IPS-20b (cell line): ENCODE results near the gene OPRD1.
"Not testable (repeated sequence)": the region's sequence is repeated elsewhere in the genome, so short reads cannot be mapped to it uniquely, and the experiment has no call there.

Experiments used
- H3K27ac ChIP-seq: one replicate; pipeline ENCODE4 v1.5.1; 2013; ENCODE audit warnings: low read length
- H3K27me3 ChIP-seq: 2 replicates; pipeline ENCODE4 v1.6.1; 2013; ENCODE audit warnings: mild to moderate bottlenecking, low read length, inconsistent platforms; ENCODE audit not compliant: insufficient read depth
- H3K36me3 ChIP-seq: 2 replicates; pipeline ENCODE4 v1.6.1; 2013; ENCODE audit warnings: low read depth, mild to moderate bottlenecking, inconsistent platforms, low read length, moderate library complexity; ENCODE audit not compliant: insufficient read depth
- H3K4me1 ChIP-seq: 2 replicates; pipeline ENCODE4 v1.6.1; 2013; ENCODE audit warnings: mild to moderate bottlenecking, control low read depth, inconsistent platforms, low read length, moderate library complexity; ENCODE audit not compliant: insufficient read depth
- H3K4me3 ChIP-seq: 2 replicates; pipeline ENCODE4 v1.5.1; 2013; ENCODE audit warnings: mild to moderate bottlenecking, low read length, inconsistent platforms
- H3K9ac ChIP-seq: 2 replicates; pipeline ENCODE4 v1.6.1; 2013; ENCODE audit warnings: low read depth, mild to moderate bottlenecking, inconsistent platforms, low read length, moderate library complexity
- H3K9me3 ChIP-seq: 2 replicates; pipeline ENCODE4 v1.6.1; 2013; ENCODE audit warnings: mild to moderate bottlenecking, low read depth, low read length, inconsistent platforms; ENCODE audit not compliant: insufficient read depth

The OPRD1 gene

GRCh38 chr1:28875134-28875533 is 63.2 kb downstream of the OPRD1 start:
- not testable (repeated sequence) for H3K9ac ChIP-seq, H3K36me3 ChIP-seq, H3K27ac ChIP-seq, H3K4me3 ChIP-seq, H3K27me3 ChIP-seq, H3K9me3 ChIP-seq, H3K4me1 ChIP-seq

GRCh38 chr1:28877132-28877781 is 65.3 kb downstream of the OPRD1 start:
- H3K27me3 ChIP-seq = no peaks in the 10 kb centered on the region
- no peak overlapping the region for H3K9ac ChIP-seq
- H3K27ac ChIP-seq = no peak overlapping the region
- H3K4me3 ChIP-seq = no peak overlapping the region
- H3K36me3 ChIP-seq = no peaks in the 10 kb centered on the region
- no peaks in the 10 kb centered on the region for H3K9me3 ChIP-seq
- no peaks in the 10 kb centered on the region for H3K4me1 ChIP-seq

DNA sequence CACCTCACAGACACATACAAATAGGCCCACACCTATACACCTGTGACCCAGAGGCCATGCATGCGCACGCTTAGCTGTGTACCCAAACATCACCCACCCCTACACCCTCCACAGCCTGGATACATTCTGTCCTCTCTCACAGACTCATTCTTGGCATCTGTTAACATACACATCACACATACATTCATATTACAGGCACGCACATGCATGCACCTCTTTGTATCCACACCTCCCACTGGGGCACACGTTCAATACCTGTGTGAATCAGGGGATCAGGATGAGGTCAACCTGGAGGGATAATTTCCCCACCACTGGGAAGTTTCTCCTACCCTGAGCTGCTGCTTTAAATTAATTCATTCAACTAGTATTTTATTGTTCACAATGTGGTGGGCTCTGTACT is 66.8 kb downstream of the OPRD1 start:
- H3K27ac ChIP-seq = no peak overlapping the region

GRCh38 chr1:28882009-28882628 is 70.1 kb downstream of the OPRD1 start:
- H3K9me3 ChIP-seq = no peaks in the 10 kb centered on the region
- no peak overlapping the region for H3K27ac ChIP-seq
- no peak overlapping the region for H3K9ac ChIP-seq
- peaks cover 13% of the 10 kb centered on the region; the same call in 1 of the 2 replicates for H3K27me3 ChIP-seq
- no peaks in the 10 kb centered on the region for H3K36me3 ChIP-seq
- H3K4me3 ChIP-seq = no peak overlapping the region
- peaks cover 29% of the 10 kb centered on the region for H3K4me1 ChIP-seq

More for the DNA sequence above, 66.8 kb downstream of the OPRD1 start:
- H3K4me1 ChIP-seq = peaks cover 6% of the 10 kb centered on the region
- no peak overlapping the region for H3K4me3 ChIP-seq
- H3K9me3 ChIP-seq = no peaks in the 10 kb centered on the region
- H3K9ac ChIP-seq = no peak overlapping the region
- H3K36me3 ChIP-seq = no peaks in the 10 kb centered on the region
- no peaks in the 10 kb centered on the region for H3K27me3 ChIP-seq

DNA sequence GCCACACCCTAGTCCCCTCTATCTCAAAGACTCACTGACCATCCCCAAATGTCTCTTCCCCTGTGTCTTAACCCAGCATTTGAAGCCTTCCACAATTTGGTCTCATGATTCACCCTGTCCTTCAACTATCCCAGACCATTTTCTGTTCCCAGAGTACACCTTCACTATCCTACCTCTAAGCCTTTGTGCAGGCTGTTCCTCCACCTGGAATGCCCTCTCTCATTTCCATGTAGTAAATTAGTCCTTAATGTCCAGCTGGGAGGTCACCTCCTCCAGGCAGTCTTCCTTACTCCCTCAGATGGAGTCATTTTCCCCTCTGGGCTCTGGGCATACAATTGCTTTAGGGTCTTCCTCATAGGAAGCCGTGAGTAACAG is 71.3 kb downstream of the OPRD1 start:
- H3K9ac ChIP-seq = no peak overlapping the region
- peaks cover 29% of the 10 kb centered on the region for H3K4me1 ChIP-seq

DNA sequence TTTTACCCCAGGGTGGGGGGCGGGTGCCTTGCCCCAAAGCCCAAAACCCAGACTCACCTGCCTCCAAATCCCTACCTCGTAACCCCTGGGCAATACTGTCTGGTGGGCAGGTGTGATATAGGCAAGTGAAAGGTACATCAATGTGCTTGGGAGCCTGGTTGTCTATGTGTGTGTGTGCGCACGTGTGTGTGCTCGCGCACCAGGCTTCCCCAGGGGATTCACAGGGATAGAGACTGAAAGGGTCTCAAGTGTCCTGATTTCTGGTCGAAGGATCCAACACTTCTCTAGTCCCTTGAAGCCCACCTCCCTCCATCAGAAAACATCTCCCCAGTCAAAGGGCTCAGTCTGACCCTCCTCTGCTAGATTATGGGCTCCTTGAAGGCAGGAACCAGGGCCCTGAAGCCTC is 73.5 kb downstream of the OPRD1 start:
- Histone ChIP-seq H3K4me3 (no peak overlapping the region), H3K9ac (peak overlapping the region; percentile 65; the same call in 1 of the 2 replicates), H3K27ac (no peak overlapping the region)

More for the DNA sequence above, 71.3 kb downstream of the OPRD1 start:
- H3K9me3 ChIP-seq = no peaks in the 10 kb centered on the region
- peaks cover 23% of the 10 kb centered on the region for H3K27me3 ChIP-seq
- H3K27ac ChIP-seq = no peak overlapping the region
- H3K4me3 ChIP-seq = no peak overlapping the region
- no peaks in the 10 kb centered on the region for H3K36me3 ChIP-seq

DNA sequence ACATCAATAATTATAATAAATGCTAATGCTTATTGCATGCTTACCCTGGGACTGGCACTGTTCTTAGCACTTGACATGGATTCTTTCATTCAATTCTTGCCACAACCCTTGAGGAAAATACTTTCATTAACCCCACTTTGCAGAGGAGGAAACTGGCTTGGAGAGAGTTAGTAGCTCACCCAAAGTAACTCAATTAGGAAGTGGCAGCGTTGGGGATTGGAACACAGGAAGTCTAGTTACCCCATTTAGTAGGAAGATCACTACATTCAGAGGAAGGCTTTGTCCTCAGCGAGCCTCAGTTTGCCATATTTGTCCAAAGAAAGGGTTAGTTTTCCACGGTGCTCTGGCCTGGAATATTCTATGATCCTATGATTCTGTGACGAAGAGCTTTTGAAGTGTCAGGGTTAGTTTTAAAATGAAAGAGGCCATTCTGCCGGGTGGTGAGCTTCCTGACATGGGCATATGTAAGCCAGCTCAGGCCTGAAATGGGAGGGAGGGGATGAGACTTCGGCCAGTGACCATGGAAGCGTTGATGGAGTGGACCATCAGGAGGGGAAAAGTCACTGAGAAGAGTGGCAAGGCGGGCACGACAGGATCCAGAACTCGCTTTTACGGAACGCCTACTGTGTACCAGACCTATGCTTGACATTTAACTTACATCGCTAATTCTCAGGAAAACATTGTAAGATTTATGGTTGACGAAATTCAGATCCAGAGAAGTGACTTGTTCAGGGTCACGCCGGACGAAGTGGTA is 74.2 kb downstream of the OPRD1 start:
- H3K9ac ChIP-seq = peak overlapping the region; percentile 65; the same call in 1 of the 2 replicates
- no peaks in the 10 kb centered on the region for H3K36me3 ChIP-seq
- peaks cover 34% of the 10 kb centered on the region for H3K27me3 ChIP-seq
- H3K4me3 ChIP-seq = peak overlapping the region; percentile 88
- H3K9me3 ChIP-seq = no peaks in the 10 kb centered on the region
- peaks cover 29% of the 10 kb centered on the region for H3K4me1 ChIP-seq
- H3K27ac ChIP-seq = no peak overlapping the region

More for the DNA sequence above, 73.5 kb downstream of the OPRD1 start:
- H3K27me3 ChIP-seq = peaks cover 34% of the 10 kb centered on the region
- no peaks in the 10 kb centered on the region for H3K36me3 ChIP-seq
- H3K4me1 ChIP-seq = peaks cover 29% of the 10 kb centered on the region
- H3K9me3 ChIP-seq = no peaks in the 10 kb centered on the region

DNA sequence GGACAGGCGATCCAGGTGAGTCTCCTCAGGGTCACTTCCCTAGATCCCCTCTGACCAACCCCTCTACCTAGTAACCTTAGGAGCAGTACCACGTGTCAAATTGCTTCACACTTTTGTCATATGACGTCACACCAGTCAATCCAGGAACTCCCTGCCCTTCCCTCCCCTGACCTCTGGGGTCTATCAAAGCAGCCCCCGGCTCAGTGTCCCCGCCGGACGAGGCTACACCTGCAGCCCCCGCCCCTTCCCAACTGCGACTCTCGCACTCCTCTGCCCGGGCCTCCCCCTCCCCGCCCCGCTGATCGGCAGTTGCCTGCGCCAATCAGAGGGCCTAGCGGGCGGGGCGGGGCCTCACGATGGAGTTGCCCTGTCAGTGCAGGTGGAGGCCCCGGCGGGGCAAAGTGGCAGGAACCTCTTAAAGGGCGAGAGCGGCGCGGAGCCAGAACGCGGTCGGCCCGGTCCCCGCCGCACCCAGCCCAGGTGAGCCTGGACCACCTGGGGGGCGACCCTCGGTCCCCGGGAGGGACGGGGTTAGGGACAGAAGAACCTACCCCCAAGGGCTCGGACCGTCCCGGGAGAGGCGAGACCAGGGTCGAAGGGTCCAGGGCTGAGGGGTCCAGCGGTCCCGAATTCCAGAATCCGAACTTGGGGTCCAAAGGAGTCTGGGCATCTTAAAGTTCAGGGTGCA is 74.9 kb downstream of the OPRD1 start:
- H3K4me3 ChIP-seq = peak overlapping the region; percentile 88
- peak overlapping the region; percentile 61; the same call in 1 of the 2 replicates for H3K9ac ChIP-seq
- H3K9me3 ChIP-seq = no peaks in the 10 kb centered on the region
- no peaks in the 10 kb centered on the region for H3K36me3 ChIP-seq
- H3K4me1 ChIP-seq = peaks cover 29% of the 10 kb centered on the region
- no peak overlapping the region for H3K27ac ChIP-seq
- H3K27me3 ChIP-seq = peaks cover 34% of the 10 kb centered on the region

DNA sequence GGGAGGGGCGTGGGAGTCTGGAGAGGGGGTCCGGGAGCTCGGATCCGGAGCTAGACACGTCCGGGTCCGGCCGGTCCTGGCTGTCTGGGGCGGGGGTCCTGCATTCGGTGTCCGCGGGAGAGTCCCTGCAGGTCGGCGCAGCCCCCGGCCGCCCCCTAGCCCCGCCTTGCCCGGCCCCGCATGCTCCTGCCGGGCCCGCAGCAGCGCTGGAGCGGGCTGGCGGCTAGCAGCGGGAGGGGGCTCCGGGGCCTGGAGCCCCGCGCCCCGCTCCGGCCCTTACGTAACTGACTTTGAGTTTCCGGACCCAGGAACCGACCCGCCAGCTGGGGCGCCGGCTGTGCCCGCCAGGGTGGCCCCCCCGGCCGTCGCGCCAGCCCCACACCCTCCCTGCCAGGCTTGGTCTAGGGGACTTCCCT is 75.5 kb downstream of the OPRD1 start:
- Histone ChIP-seq H3K36me3 (no peaks in the 10 kb centered on the region), H3K27me3 (peaks cover 34% of the 10 kb centered on the region), H3K27ac (no peak overlapping the region), H3K9ac (peak overlapping the region; percentile 61; the same call in 1 of the 2 replicates), H3K4me1 (peaks cover 29% of the 10 kb centered on the region), H3K9me3 (no peaks in the 10 kb centered on the region), H3K4me3 (peak overlapping the region; percentile 88)

DNA sequence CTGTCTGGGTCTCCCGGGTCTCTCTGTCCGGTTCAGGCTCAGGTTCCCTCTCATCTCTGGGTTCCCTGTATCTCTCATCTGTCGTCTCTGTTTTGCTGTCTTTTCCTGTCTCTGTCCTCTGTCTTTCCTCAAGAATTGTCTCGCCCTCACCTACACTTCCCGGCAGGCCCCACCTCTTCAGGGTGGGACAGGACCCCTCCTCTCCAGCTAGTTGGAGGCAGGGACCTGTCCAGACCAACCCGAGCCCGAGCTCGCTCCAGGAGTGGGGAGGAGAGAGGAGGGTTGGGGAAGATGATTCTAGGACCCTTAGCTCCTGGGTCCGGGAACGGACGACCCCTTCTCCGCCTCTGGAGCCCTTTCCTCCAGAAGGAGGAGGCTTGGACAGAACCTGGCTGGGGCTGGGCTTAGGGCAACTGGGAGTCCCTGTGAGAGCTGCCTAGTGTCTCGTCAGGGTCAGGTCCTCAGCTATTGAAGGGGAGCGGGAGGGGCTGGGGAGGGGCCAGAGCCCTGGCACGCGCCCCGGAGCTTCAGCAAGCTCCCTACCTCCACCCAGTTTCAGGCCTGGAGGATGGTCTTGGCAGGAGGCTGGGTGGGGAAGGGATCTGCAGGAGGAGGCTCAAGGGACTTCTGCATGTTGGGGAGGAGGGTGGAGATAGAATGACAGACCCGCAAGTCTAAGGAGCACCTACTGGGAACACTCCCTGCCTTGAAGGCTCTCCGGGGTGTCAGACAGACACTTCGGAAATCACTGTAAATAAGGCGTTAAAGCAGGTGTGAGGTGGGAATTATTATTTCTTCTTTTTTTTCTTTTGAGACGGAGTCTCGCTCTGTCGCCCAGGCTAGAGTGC is 76.1 kb downstream of the OPRD1 start:
- Histone ChIP-seq H3K27me3 (peaks cover 34% of the 10 kb centered on the region), H3K4me3 (peak overlapping the region; percentile 88), H3K4me1 (peaks cover 29% of the 10 kb centered on the region), H3K36me3 (no peaks in the 10 kb centered on the region), H3K9me3 (no peaks in the 10 kb centered on the region), H3K27ac (no peak overlapping the region), H3K9ac (peak overlapping the region; percentile 57; the same call in 1 of the 2 replicates)

- peaks cover 34% of the 10 kb centered on the region for H3K27me3 ChIP-seq
- no peak overlapping the region for H3K9ac ChIP-seq
- H3K4me1 ChIP-seq = peaks cover 22% of the 10 kb centered on the region
- H3K4me3 ChIP-seq = no peak overlapping the region
- H3K9me3 ChIP-seq = no peaks in the 10 kb centered on the region
- no peak overlapping the region for H3K27ac ChIP-seq
- no peaks in the 10 kb centered on the region for H3K36me3 ChIP-seq
Measured at GRCh38 chr1:28888915-28889314, 76.9 kb downstream of the OPRD1 start.
